Right cardiac atrium (tissue), 5 donors: ENCODE results near the gene ETV3. TPM values are rescaled to one million over a fixed set of nuclear protein-coding genes. Genes with fewer than 3 reads are reported as not detected.

Experiments
- ATAC-seq, 2 donors: fragments of 200-7000 bp; cut with Tn5 transposase; one replicate each; pipeline versions ENCODE4 v1.8.0 to v1.9.1; 2020; ENCODE audit warnings: moderate library complexity in 2 of 2, mild to moderate bottlenecking in 1 of 2
- DNase-seq, 3 donors: peaks; one replicate each; pipeline ENCODE4 v3.0.0-alpha.2; 2020
- H3K27ac ChIP-seq: one replicate; pipeline ENCODE4 v1.5.1; 2013; ENCODE audit warnings: mild to moderate bottlenecking, low read length, control low read depth, moderate library complexity
- H3K27me3 ChIP-seq: one replicate; pipeline ENCODE4 v1.6.1; 2013; ENCODE audit not compliant: control insufficient read depth, insufficient read depth
- H3K4me1 ChIP-seq: one replicate; pipeline ENCODE4 v1.6.1; 2013; ENCODE audit warnings: low read length; ENCODE audit not compliant: control insufficient read depth, insufficient read depth
- H3K4me3 ChIP-seq: one replicate; pipeline ENCODE4 v1.5.1; 2013; ENCODE audit warnings: low read length, control low read depth
- H3K9me3 ChIP-seq: one replicate; pipeline ENCODE4 v1.6.1; 2013; ENCODE audit warnings: low read length; ENCODE audit not compliant: control insufficient read depth
- WGBS: extraction: QIAGEN DNeasy Blood & Tissue Kit; methylation state at CpG from one replicate; pipeline ENCODE4 v1.1.7; 2013; 5-methylcytosine and 5-hydroxymethylcytosine counted together
- intact Hi-C, 4 donors: fragments of 100-400 bp; cut with DNase I; formaldehyde crosslinking; loops; one replicate each; pipeline versions ENCODE4 v1.11.0 to v1.14.0; 2022 to 2023
- polyA plus RNA-seq: library from polyadenylated mRNA; stranded (reverse); fragments of 200-250 nt; gene quantifications from one replicate; pipeline ENCODE4 v1.2.3, GENCODE V29; 2013
- total RNA-seq, 4 donors: library from RNA; stranded (reverse); fragmentation: NEBNext Ultra II Directional; extraction: Animal tissue kit (Norgen Biotek cat#: 25700); gene quantifications; one replicate each; pipeline ENCODE4 v1.2.1, GENCODE V29; 2021
- donor health status: healthy with polysubstance abuse.
- donor health status: DM: no; HTN: yes; CAD: no.
- donor health status: DM: no; HTN: no; CAD: no.
- donor health status: DM: no; HTN: yes; CAD: no; lungs with severe emphysema.
- donor health status: DM: yes; HTN: yes; CAD: no.

ETV3 gene
- total and polyA plus RNA-seq, 5 donors, result 6.5 to 22.9 (median 18.6) TPM

GRCh38 chr1:157147906-157148700 is 9.9 kb upstream of the ETV3 start:
- H3K9me3 ChIP-seq, result no peaks in the 10 kb centered on the region
- WGBS, result 55% methylated on average over 10 of the region's 10 CpGs
- H3K27me3 ChIP-seq, result no peaks in the 10 kb centered on the region
- intact Hi-C loops, result no loop called here
- no peak for DNase-seq
- H3K27ac ChIP-seq, result no peak overlapping the region
- H3K4me3 ChIP-seq, result no peak overlapping the region
- H3K4me1 ChIP-seq, result no peaks in the 10 kb centered on the region
- no peak for ATAC-seq

GRCh38 chr1:157147037-157147436 is 8.8 kb upstream of the ETV3 start:
- no peak for DNase-seq
- Histone ChIP-seq H3K9me3 (no peaks in the 10 kb centered on the region), H3K4me1 (no peaks in the 10 kb centered on the region), H3K27ac (no peak overlapping the region), H3K27me3 (no peaks in the 10 kb centered on the region), H3K4me3 (no peak overlapping the region)
- WGBS, result 87% methylated on average over 1 of the region's 1 CpG
- no peak for ATAC-seq
- intact Hi-C loops, result no loop called here

GRCh38 chr1:157146244-157146643 is 8.0 kb upstream of the ETV3 start:
- ATAC-seq (no peak), DNase-seq (no peak)
- no peaks in the 10 kb centered on the region for H3K4me1 ChIP-seq
- H3K27ac ChIP-seq, result no peak overlapping the region
- intact Hi-C loops, result no loop called here
- WGBS, result 74% methylated on average over 3 of the region's 3 CpGs
- no peaks in the 10 kb centered on the region for H3K27me3 ChIP-seq
- H3K4me3 ChIP-seq, result no peak overlapping the region
- no peaks in the 10 kb centered on the region for H3K9me3 ChIP-seq

GRCh38 chr1:157145076-157145475 is 6.9 kb upstream of the ETV3 start:
- 95% methylated on average over 1 of the region's 1 CpG for WGBS
- intact Hi-C loops, result no loop called here
- ATAC-seq, result no peak
- Histone ChIP-seq H3K4me3 (no peak overlapping the region), H3K9me3 (no peaks in the 10 kb centered on the region), H3K4me1 (no peaks in the 10 kb centered on the region), H3K27me3 (no peaks in the 10 kb centered on the region), H3K27ac (no peak overlapping the region)
- DNase-seq, result no peak

- no peak overlapping the region for H3K27ac ChIP-seq
- H3K4me3 ChIP-seq, result no peak overlapping the region
- no peak for ATAC-seq
- no peak for DNase-seq
- H3K4me1 ChIP-seq, result no peaks in the 10 kb centered on the region
- H3K9me3 ChIP-seq, result no peaks in the 10 kb centered on the region
- intact Hi-C loops, result no loop called here
- no peaks in the 10 kb centered on the region for H3K27me3 ChIP-seq
- 84% methylated on average over 1 of the region's 1 CpG for WGBS
Observed at GRCh38 chr1:157144509-157144908, 6.3 kb upstream of the ETV3 start.

- H3K27ac ChIP-seq, result no peak overlapping the region
- WGBS, result 85% methylated on average over 3 of the region's 3 CpGs
- ATAC-seq (no peak), DNase-seq (no peak)
- no peaks in the 10 kb centered on the region for H3K27me3 ChIP-seq
- intact Hi-C loops, result no loop called here
- H3K4me1 ChIP-seq, result no peaks in the 10 kb centered on the region
- H3K9me3 ChIP-seq, result no peaks in the 10 kb centered on the region
- H3K4me3 ChIP-seq, result no peak overlapping the region
Observed at GRCh38 chr1:157142765-157143423, 4.7 kb upstream of the ETV3 start.

- Histone ChIP-seq H3K4me1 (no peaks in the 10 kb centered on the region), H3K9me3 (no peaks in the 10 kb centered on the region), H3K27me3 (no peaks in the 10 kb centered on the region), H3K27ac (no peak overlapping the region), H3K4me3 (no peak overlapping the region)
- DNase-seq (no peak), ATAC-seq (no peak)
- intact Hi-C loops, result no loop called here
- 54% methylated on average over 2 of the region's 2 CpGs for WGBS
Observed at GRCh38 chr1:157142201-157142600, 4.0 kb upstream of the ETV3 start.

- H3K27ac ChIP-seq, result no peak overlapping the region
- DNase-seq (no peak), ATAC-seq (no peak)
- WGBS, result 83% methylated on average over 4 of the region's 4 CpGs
- H3K4me3 ChIP-seq, result no peak overlapping the region
- peaks cover 2% of the 10 kb centered on the region for H3K4me1 ChIP-seq
- intact Hi-C loops, result no loop called here
- H3K9me3 ChIP-seq, result no peaks in the 10 kb centered on the region
- no peaks in the 10 kb centered on the region for H3K27me3 ChIP-seq
Observed at GRCh38 chr1:157141212-157141855, 3.1 kb upstream of the ETV3 start.

- intact Hi-C loops, result no loop called here
- 77% methylated on average over 2 of the region's 2 CpGs for WGBS
- no peak for ATAC-seq
Observed at GRCh38 chr1:157140063-157140588, 1.9 kb upstream of the ETV3 start.

GRCh38 chr1:157139052-157139715 is 989 bp upstream of the ETV3 start:
- peak overlapping the region; percentile 95 for H3K27ac ChIP-seq
- WGBS, result 20% methylated on average over 9 of the region's 9 CpGs
- peaks cover 3% of the 10 kb centered on the region for H3K4me1 ChIP-seq
- intact Hi-C loops, result no loop called here
- no peak for DNase-seq
- H3K4me3 ChIP-seq, result peak overlapping the region; percentile 63
- peak; percentile 2 to 4 for ATAC-seq
- no peaks in the 10 kb centered on the region for H3K27me3 ChIP-seq
- H3K9me3 ChIP-seq, result no peaks in the 10 kb centered on the region

More at GRCh38 chr1:157140063-157140588, 1.9 kb upstream of the ETV3 start:
- no peak for DNase-seq
- no peaks in the 10 kb centered on the region for H3K27me3 ChIP-seq
- no peak overlapping the region for H3K27ac ChIP-seq
- H3K9me3 ChIP-seq, result no peaks in the 10 kb centered on the region
- H3K4me1 ChIP-seq, result peaks cover 3% of the 10 kb centered on the region
- no peak overlapping the region for H3K4me3 ChIP-seq
